RWPE1 (cell line): ENCODE results near the gene FAM89B.

Experiments used
- CTCF ChIA-PET: fragments of 350-600 bp; sonication (Branson Sonifier 250); formaldehyde crosslinking; extraction: SDS; loops from one replicate; lab custom pipeline; 2021; lab: Yijun Ruan, JAX
- POLR2A ChIA-PET: fragments of 400-600 bp; formaldehyde crosslinking; extraction: SDS; loops from one replicate; lab custom pipeline; 2020; ENCODE audit warnings: antibody characterized with exemption; ENCODE audit not compliant: low non-redundant PET; lab: Yijun Ruan, JAX
- DNase-seq: peaks from one replicate; pipeline ENCODE4 v3.0.0; 2012; ENCODE audit warnings: low spot score
- H3K27ac ChIP-seq: fragments of 450-650 bp; 2 replicates; pipeline ENCODE4 v1.5.1; 2017
- CTCF ChIP-seq: fragments of 450-650 bp; conservative IDR thresholded peaks from 2 replicates; pipeline ENCODE4 v1.5.1; 2017; ENCODE audit warnings: low read depth, mild to moderate bottlenecking

FAM89B gene

DNA sequence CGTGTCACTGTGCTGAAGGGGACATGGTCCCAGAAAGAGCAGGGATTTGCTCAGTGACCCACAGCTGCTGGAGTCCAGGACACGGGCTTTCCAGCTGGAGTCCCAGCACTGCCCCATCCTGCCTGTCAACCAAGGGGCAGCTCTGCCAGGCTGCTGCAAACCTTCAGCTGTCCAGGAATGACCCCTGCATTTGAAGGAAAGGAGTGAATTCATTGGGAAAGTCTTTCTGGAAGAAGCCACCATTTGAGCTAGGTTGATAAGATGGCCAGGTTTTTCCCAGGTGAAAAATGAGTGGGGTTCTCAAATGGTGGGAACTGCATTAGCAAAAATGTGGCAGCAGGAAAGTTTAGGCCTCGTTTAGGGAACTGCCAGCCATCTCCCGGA lies 13.9 kb downstream of the FAM89B start:
- DNase-seq, result no peak
- TF ChIP-seq CTCF, result no peak
- CTCF ChIA-PET, result no interaction called here
- POLR2A ChIA-PET, result no interaction called here
- peak overlapping the region; percentile 68 for H3K27ac ChIP-seq

- CTCF ChIA-PET, result no interaction called here
- POLR2A ChIA-PET, result no interaction called here
- DNase-seq, result no peak
- H3K27ac ChIP-seq, result peak overlapping the region; percentile 68
- no peak for TF ChIP-seq CTCF
These were observed 14.3 kb downstream of the FAM89B start for GRCh38 chr11:65586676-65587075.

GRCh38 chr11:65588199-65589054 lies 16.1 kb downstream of the FAM89B start:
- ChIA-PET POLR2A (interaction anchor here (0.6 kb wide), 2 partner anchors 60 to 367 kb away, joined by 3 to 9 read pairs; no protein-coding TSS in a partner anchor), CTCF (interaction anchor here (0.6 to 1.0 kb wide), 5 partner anchors 9 to 274 kb away, joined by 3 to 5 read pairs (median 4); no protein-coding TSS in a partner anchor)
- peak overlapping the region; percentile 68 for H3K27ac ChIP-seq
- no peak for DNase-seq
- TF ChIP-seq CTCF, result no peak; the same call in 1 of the 2 replicates

- H3K27ac ChIP-seq, result peak overlapping the region; percentile 68
- no peak for DNase-seq
- ChIA-PET CTCF (no interaction called here), POLR2A (no interaction called here)
- no peak for TF ChIP-seq CTCF
These were observed 17.3 kb downstream of the FAM89B start for GRCh38 chr11:65589444-65590239.

- peak overlapping the region; percentile 68 for H3K27ac ChIP-seq
- POLR2A ChIA-PET, result interaction anchor here (0.6 kb wide), 1 partner anchor 17 kb away, joined by 3 read pairs; no protein-coding TSS in a partner anchor
- CTCF ChIA-PET, result no interaction called here
- no peak for TF ChIP-seq CTCF
- no peak for DNase-seq
These were observed 18.0 kb downstream of the FAM89B start for GRCh38 chr11:65590240-65590738.
